Stomach (tissue), 9 donors: ENCODE measurements around the gene BNIP3. TPM values are rescaled to one million over a fixed set of nuclear protein-coding genes. Genes with fewer than 3 reads are reported as not detected.
"Not testable (repeated sequence)": the region's sequence is repeated elsewhere in the genome, so short reads cannot be mapped to it uniquely, and the experiment has no call there.

ENCODE experiments used
- DNase-seq, 2 donors: peaks; one replicate each; pipeline versions ENCODE4 v3.0.0 to v3.0.0-alpha.2; 2013 to 2019
- H3K27ac ChIP-seq, 5 donors: fragments of 200-600 bp in 4 of 5; sonication (generic) in 4 of 5; one replicate each; pipeline ENCODE4 v1.5.1; 2013 to 2019; ENCODE audit warnings: mild to moderate bottlenecking in 1 of 5, moderate library complexity in 1 of 5
- H3K27me3 ChIP-seq, 3 donors: fragments of 200-600 bp; sonication (generic); one replicate each; pipeline ENCODE4 v1.5.1; 2017 to 2019; ENCODE audit warnings: mixed run types in 1 of 3
- H3K36me3 ChIP-seq, 4 donors: fragments of 200-600 bp; sonication (generic); 1 replicate in 3 of 4; 2 replicates in 1 of 4; pipeline ENCODE4 v1.5.1; 2016 to 2019
- H3K4me1 ChIP-seq, 4 donors: fragments of 200-600 bp; sonication (generic); one replicate each; pipeline ENCODE4 v1.5.1; 2016 to 2019
- H3K4me3 ChIP-seq, 4 donors: fragments of 200-600 bp; sonication (generic) in 3 of 4; one replicate each; pipeline ENCODE4 v1.5.1; 2016 to 2019; ENCODE audit warnings: mild to moderate bottlenecking in 1 of 4
- H3K9me3 ChIP-seq, 4 donors: fragments of 200-600 bp; sonication (generic); one replicate each; pipeline ENCODE4 v1.5.1; 2016 to 2019
- EP300 ChIP-seq: sonication (generic); formaldehyde crosslinking; IDR thresholded peaks from one replicate; pipeline ENCODE4 v1.6.1; 2017; ENCODE audit warnings: antibody characterized with exemption
- POLR2A ChIP-seq, 4 donors: fragments of 450-650 bp; IDR thresholded peaks; one replicate each; pipeline ENCODE4 v1.6.1; 2016; ENCODE audit warnings: antibody characterized with exemption in 4 of 4, control low read depth in 2 of 4, mild to moderate bottlenecking in 1 of 4, moderate library complexity in 1 of 4
- POLR2AphosphoS5 ChIP-seq, 3 donors: sonication (generic); formaldehyde crosslinking; IDR thresholded peaks; one replicate each; pipeline ENCODE4 v1.6.1; 2016; ENCODE audit warnings: antibody characterized with exemption in 3 of 3
- WGBS, 5 donors: extraction: QIAGEN DNeasy Blood & Tissue Kit in 3 of 5; methylation state at CpG; one replicate each; pipeline versions ENCODE4 v1.1.5 to v1.1.7; 2013 to 2018; 5-methylcytosine and 5-hydroxymethylcytosine counted together
- intact Hi-C: fragments of 100-400 bp; cut with DNase I; formaldehyde crosslinking; loops from one replicate; pipeline ENCODE4 v1.15.1; 2023; ENCODE audit warnings: low total_unique reads
- polyA plus RNA-seq, 3 donors: library from polyadenylated mRNA; stranded (reverse); fragments of 200-250 nt; gene quantifications; one replicate each; pipeline ENCODE4 v1.2.3, GENCODE V29; 2013
- total RNA-seq, 5 donors: library from RNA; depleted of rRNA; stranded (reverse); fragments of >200 nt; gene quantifications; one replicate each; pipeline versions ENCODE4 v1.1.0 to v1.2.3, GENCODE V29; 2014 to 2016
- TF ChIP-seq, protein P1 (sequence below), 7 experiments: fragments of 450-650 bp in 4 of 7; fragments of 200-600 bp in 3 of 7; sonication (generic) in 3 of 7; IDR thresholded peaks; one replicate each; pipeline ENCODE4 v1.5.1; 2016 to 2019; ENCODE audit warnings: antibody characterized with exemption in 7 of 7, control low read depth in 2 of 7, mild to moderate bottlenecking in 1 of 7
- donor health status: healthy with polysubstance abuse.
- donor health status: Bipolar disorder and iron deficiency.
- donor health status: healthy.

Gene BNIP3
- total and polyA plus RNA-seq, 8 donors, result 9.8 to 81.7 (median 22.0) TPM

DNA sequence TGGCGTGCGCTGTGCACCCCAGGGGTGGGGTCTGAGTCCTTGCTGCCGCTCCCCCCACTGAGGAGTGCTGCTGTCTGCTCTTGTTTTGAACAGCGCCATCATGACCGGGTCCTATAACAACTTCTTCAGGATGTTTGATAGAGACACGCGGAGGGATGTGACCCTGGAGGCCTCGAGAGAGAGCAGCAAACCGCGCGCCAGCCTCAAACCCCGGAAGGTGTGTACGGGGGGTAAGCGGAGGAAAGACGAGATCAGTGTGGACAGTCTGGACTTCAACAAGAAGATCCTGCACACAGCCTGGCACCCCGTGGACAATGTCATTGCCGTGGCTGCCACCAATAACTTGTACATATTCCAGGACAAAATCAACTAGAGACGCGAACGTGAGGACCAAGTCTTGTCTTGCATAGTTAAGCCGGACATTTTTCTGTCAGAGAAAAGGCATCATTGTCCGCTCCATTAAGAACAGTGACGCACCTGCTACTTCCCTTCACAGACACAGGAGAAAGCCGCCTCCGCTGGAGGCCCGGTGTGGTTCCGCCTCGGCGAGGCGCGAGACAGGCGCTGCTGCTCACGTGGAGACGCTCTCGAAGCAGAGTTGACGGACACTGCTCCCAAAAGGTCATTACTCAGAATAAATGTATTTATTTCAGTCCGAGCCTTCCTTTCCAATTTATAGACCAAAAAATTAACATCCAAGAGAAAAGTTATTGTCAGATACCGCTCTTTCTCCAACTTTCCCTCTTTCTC, 26.0 kb downstream of the BNIP3 start:
- Histone ChIP-seq H3K4me3 (no peak overlapping the region), H3K27me3 (no peaks in the 10 kb centered on the region), H3K4me1 (no peaks in the 10 kb centered on the region), H3K27ac (no peak overlapping the region), H3K36me3 (peaks cover 39 to 87% (median 83%) of the 10 kb centered on the region in 4 donors), H3K9me3 (no peaks in the 10 kb centered on the region)
- intact Hi-C loops, result no loop called here
- DNase-seq, result no peak
- 94 to 98% (median 96%) methylated on average over 35 to 38 of the region's 38 CpGs for WGBS, 5 donors
- TF ChIP-seq, protein P1, sequence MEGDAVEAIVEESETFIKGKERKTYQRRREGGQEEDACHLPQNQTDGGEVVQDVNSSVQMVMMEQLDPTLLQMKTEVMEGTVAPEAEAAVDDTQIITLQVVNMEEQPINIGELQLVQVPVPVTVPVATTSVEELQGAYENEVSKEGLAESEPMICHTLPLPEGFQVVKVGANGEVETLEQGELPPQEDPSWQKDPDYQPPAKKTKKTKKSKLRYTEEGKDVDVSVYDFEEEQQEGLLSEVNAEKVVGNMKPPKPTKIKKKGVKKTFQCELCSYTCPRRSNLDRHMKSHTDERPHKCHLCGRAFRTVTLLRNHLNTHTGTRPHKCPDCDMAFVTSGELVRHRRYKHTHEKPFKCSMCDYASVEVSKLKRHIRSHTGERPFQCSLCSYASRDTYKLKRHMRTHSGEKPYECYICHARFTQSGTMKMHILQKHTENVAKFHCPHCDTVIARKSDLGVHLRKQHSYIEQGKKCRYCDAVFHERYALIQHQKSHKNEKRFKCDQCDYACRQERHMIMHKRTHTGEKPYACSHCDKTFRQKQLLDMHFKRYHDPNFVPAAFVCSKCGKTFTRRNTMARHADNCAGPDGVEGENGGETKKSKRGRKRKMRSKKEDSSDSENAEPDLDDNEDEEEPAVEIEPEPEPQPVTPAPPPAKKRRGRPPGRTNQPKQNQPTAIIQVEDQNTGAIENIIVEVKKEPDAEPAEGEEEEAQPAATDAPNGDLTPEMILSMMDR (IDR thresholded peaks at IDR 0.05), result no peak
- TF ChIP-seq POLR2AphosphoS5 (IDR thresholded peaks at IDR 0.05) (no peak), POLR2A (IDR thresholded peaks at IDR 0.05) (no peak), EP300 (no peak)

GRCh38 chr10:131954356-131954965, 27.3 kb downstream of the BNIP3 start:
- peaks cover 48 to 86% (median 81%) of the 10 kb centered on the region in 4 donors for H3K36me3 ChIP-seq
- no peak for DNase-seq
- no peak overlapping the region for H3K27ac ChIP-seq
- H3K9me3 ChIP-seq, result no peaks in the 10 kb centered on the region
- TF ChIP-seq EP300, result no peak
- TF ChIP-seq POLR2A (IDR thresholded peaks at IDR 0.05), result no peak
- no peak for TF ChIP-seq POLR2AphosphoS5 (IDR thresholded peaks at IDR 0.05)
- WGBS, 5 donors, result 93 to 95% (median 95%) methylated on average over 21 of the region's 21 CpGs
- intact Hi-C loops, result no loop called here
- no peaks in the 10 kb centered on the region for H3K4me1 ChIP-seq
- H3K27me3 ChIP-seq, result no peaks in the 10 kb centered on the region
- H3K4me3 ChIP-seq, result no peak overlapping the region

- H3K27ac ChIP-seq, DNase-seq, H3K27me3 ChIP-seq, intact Hi-C loops, H3K9me3 ChIP-seq, H3K4me3 ChIP-seq: not testable (repeated sequence)
- 77 to 85% (median 82%) methylated on average over 5 of the region's 7 CpGs for WGBS, 5 donors
- H3K36me3 ChIP-seq, result peaks cover 64 to 86% (median 85%) of the 10 kb centered on the region in 4 donors
- peaks cover 0 to 11% (median 4%) of the 10 kb centered on the region in 4 donors for H3K4me1 ChIP-seq
Observed at GRCh38 chr10:131949908-131950307, 31.8 kb downstream of the BNIP3 start.

- Histone ChIP-seq H3K9me3 (no peaks in the 10 kb centered on the region), H3K4me1 (peaks cover 0 to 11% (median 4%) of the 10 kb centered on the region in 4 donors), H3K36me3 (peaks cover 65 to 86% (median 84%) of the 10 kb centered on the region in 4 donors), H3K27ac (no peak overlapping the region), H3K27me3 (no peaks in the 10 kb centered on the region), H3K4me3 (no peak overlapping the region)
- no peak for TF ChIP-seq EP300
- TF ChIP-seq, protein P1 (IDR thresholded peaks at IDR 0.05), result no peak
- TF ChIP-seq POLR2A (IDR thresholded peaks at IDR 0.05), result no peak
- no peak for TF ChIP-seq POLR2AphosphoS5 (IDR thresholded peaks at IDR 0.05)
- peak in 1 of 2 donors; percentile 48 for DNase-seq
- WGBS, 5 donors, result 91 to 96% (median 93%) methylated on average over 20 to 23 of the region's 23 CpGs
- intact Hi-C loops, result no loop called here
Observed at GRCh38 chr10:131949041-131949862, 32.5 kb downstream of the BNIP3 start.

- peaks cover 59 to 86% (median 84%) of the 10 kb centered on the region in 4 donors for H3K36me3 ChIP-seq
- no peak overlapping the region for H3K27ac ChIP-seq
- TF ChIP-seq POLR2AphosphoS5 (IDR thresholded peaks at IDR 0.05) (no peak), POLR2A (IDR thresholded peaks at IDR 0.05) (no peak), EP300 (no peak)
- TF ChIP-seq, protein P1 (IDR thresholded peaks at IDR 0.05), result no peak
Observed at GRCh38 chr10:131948501-131948900, 33.2 kb downstream of the BNIP3 start.

More at GRCh38 chr10:131948501-131948900, 33.2 kb downstream of the BNIP3 start:
- WGBS, 5 donors, result 86 to 94% (median 90%) methylated on average over 6 of the region's 6 CpGs
- Histone ChIP-seq H3K4me3 (no peak overlapping the region), H3K27me3 (no peaks in the 10 kb centered on the region), H3K9me3 (no peaks in the 10 kb centered on the region), H3K4me1 (peaks cover 0 to 11% (median 4%) of the 10 kb centered on the region in 4 donors)
- intact Hi-C loops, result no loop called here
- no peak for DNase-seq
